T47D (cell line): ENCODE results near the gene MS4A8.
A peak's percentile ranks its signal among the peaks of the same experiment; 100 is the strongest.
"Not testable (repeated sequence)": the region's sequence is repeated elsewhere in the genome, so short reads cannot be mapped to it uniquely, and the experiment has no call there.

Experiments
- DNase-seq, 2 experiments: peaks; one replicate each; pipeline versions ENCODE4 v3.0.0 to v3.0.0-alpha.2; 2011 to 2012; ENCODE audit warnings: low read depth in 1 of 2, low spot score in 1 of 2
- JUND ChIP-seq: IDR thresholded peaks from 2 replicates; pipeline ENCODE4 v1.6.1; 2012; ENCODE audit warnings: low read depth
- in situ Hi-C: cut with HindIII; loops from 2 replicates; pipeline ENCODE4 v1.10.0; 2016; ENCODE audit warnings: low sequenced_read_pairs, low pct_unique_long_range_greater_than_20kb

Gene MS4A8

GRCh38 chr11:60705895-60706294, 6.5 kb downstream of the MS4A8 start:
- in situ Hi-C loops: no loop called here
- no peak for TF ChIP-seq JUND
- no peak for DNase-seq

GRCh38 chr11:60706931-60707330, 7.5 kb downstream of the MS4A8 start:
- in situ Hi-C loops: no loop called here
- DNase-seq: no peak
- TF ChIP-seq JUND: no peak

GRCh38 chr11:60710482-60710881, 11.1 kb downstream of the MS4A8 start:
- TF ChIP-seq JUND: no peak
- DNase-seq: peak; percentile 56 to 77
- in situ Hi-C loops: no loop called here

- no peak for TF ChIP-seq JUND
- in situ Hi-C loops: no loop called here
Measured at GRCh38 chr11:60711276-60711675, 11.9 kb downstream of the MS4A8 start.

GRCh38 chr11:60713423-60713822, 14.0 kb downstream of the MS4A8 start:
- DNase-seq, in situ Hi-C loops: not testable (repeated sequence)

More at GRCh38 chr11:60711276-60711675, 11.9 kb downstream of the MS4A8 start:
- DNase-seq: no peak

GRCh38 chr11:60717956-60718355, 18.5 kb downstream of the MS4A8 start:
- DNase-seq: no peak
- in situ Hi-C loops: no loop called here
- no peak for TF ChIP-seq JUND

GRCh38 chr11:60718524-60719316, 19.3 kb downstream of the MS4A8 start:
- in situ Hi-C loops: no loop called here
- no peak for TF ChIP-seq JUND
- no peak for DNase-seq

- TF ChIP-seq JUND: no peak
- no peak for DNase-seq
- in situ Hi-C loops: no loop called here
Measured at GRCh38 chr11:60719391-60719790, 20.0 kb downstream of the MS4A8 start.

- no peak for TF ChIP-seq JUND
- in situ Hi-C loops: no loop called here
- no peak for DNase-seq
Measured at GRCh38 chr11:60720460-60720859, 21.0 kb downstream of the MS4A8 start.

GRCh38 chr11:60724420-60724819, 25.0 kb downstream of the MS4A8 start, which contains the start of gene MS4A18:
Gene MS4A18 (plus strand): TSS chr11:60724720.
- no peak for DNase-seq
- in situ Hi-C loops: no loop called here
- no peak for TF ChIP-seq JUND

GRCh38 chr11:60725592-60725991, 26.2 kb downstream of the MS4A8 start:
- no peak for DNase-seq
- in situ Hi-C loops: no loop called here
- no peak for TF ChIP-seq JUND

GRCh38 chr11:60731586-60731985, 32.2 kb downstream of the MS4A8 start:
- no peak for DNase-seq
- TF ChIP-seq JUND: no peak
- in situ Hi-C loops: no loop called here

- no peak for DNase-seq
- in situ Hi-C loops: no loop called here
- no peak for TF ChIP-seq JUND
Measured at GRCh38 chr11:60734279-60734678, 34.9 kb downstream of the MS4A8 start.

- no peak for DNase-seq
- no peak for TF ChIP-seq JUND
- in situ Hi-C loops: no loop called here
Measured at GRCh38 chr11:60739114-60739513, 39.7 kb downstream of the MS4A8 start.
